NCI-H345 (cell line): ENCODE measurements around the gene CAAP1.
"Not testable (repeated sequence)": the region's sequence is repeated elsewhere in the genome, so short reads cannot be mapped to it uniquely, and the experiment has no call there.

Experiments used
- DNase-seq: peaks from one replicate; lab custom pipeline; 2025; lab: John Stamatoyannopoulos, UW

Gene CAAP1, protein sequence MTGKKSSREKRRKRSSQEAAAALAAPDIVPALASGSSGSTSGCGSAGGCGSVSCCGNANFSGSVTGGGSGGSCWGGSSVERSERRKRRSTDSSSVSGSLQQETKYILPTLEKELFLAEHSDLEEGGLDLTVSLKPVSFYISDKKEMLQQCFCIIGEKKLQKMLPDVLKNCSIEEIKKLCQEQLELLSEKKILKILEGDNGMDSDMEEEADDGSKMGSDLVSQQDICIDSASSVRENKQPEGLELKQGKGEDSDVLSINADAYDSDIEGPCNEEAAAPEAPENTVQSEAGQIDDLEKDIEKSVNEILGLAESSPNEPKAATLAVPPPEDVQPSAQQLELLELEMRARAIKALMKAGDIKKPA

GRCh38 chr9:26892251-26893029, at the start of gene CAAP1:
TSS of gene CAAP1 (minus strand) at chr9:26892802. CDS start at chr9:26892715, 87 bp downstream.
- DNase-seq: peak; percentile 96

- no peak for DNase-seq
These were observed 48.2 kb upstream of the CAAP1 start for GRCh38 chr9:26940779-26941178.

DNA sequence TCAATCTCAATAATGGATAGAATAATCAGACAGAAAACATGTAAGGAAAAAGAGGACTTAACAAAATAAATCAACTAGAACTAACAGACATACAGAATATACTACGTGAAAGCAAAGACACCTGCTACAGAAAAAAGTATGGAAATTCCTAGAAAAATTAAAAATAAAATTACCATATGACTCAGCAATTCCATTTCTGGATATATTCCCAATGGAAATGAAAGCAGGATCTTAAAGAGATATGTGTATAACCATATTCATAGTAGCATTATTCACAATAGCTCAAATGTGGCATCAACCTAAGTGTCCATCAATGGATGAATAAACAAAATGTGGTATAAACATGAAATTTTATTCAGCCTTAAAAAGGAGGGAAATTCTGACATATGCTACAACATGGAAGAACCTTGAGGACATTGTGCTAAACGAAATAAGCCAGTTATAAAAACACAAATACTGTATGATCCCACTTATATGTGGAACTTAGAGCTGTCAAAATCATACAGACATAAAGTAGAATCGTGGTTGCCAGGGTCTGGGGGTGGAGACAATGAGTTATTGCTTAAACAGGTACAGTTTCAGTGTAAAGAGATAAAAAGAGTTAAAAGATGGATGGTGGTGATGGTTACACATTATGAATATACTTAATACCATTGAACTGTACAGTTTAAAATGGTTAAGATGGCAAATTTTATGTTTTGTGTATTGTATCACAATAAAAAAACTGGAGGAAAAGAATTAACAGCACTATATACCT, 47.5 kb upstream of the CAAP1 start:
- DNase-seq: no peak

DNA sequence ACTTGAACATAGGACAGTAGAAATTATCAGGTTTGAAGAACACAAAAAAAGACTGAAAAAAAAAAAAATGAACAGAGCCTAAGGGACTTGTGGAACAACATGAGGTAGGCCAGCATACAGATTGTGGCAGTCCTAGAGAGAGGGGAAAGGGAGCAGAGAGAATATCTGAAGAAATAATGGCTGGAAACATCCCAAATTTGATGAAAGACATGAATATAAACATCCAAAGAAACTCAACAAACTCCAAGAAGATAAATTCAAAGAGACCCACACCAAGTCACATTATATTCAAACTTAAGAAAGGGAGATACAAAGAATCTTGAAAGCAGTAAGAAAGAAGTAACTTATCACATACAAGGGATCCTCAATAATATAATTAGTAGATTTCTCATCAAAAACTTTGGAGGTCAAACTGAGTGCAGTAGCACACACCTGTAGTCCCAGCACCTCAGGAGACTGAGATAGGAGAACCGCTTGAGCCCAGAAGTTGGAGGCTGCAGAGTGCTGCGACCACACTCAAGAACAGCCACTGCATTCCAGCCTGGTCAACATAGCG, 45.3 kb upstream of the CAAP1 start:
- no peak for DNase-seq

GRCh38 chr9:26935847-26936246, 43.2 kb upstream of the CAAP1 start:
- no peak for DNase-seq

- no peak for DNase-seq
These were observed 36.4 kb upstream of the CAAP1 start for GRCh38 chr9:26928902-26929495.

DNA sequence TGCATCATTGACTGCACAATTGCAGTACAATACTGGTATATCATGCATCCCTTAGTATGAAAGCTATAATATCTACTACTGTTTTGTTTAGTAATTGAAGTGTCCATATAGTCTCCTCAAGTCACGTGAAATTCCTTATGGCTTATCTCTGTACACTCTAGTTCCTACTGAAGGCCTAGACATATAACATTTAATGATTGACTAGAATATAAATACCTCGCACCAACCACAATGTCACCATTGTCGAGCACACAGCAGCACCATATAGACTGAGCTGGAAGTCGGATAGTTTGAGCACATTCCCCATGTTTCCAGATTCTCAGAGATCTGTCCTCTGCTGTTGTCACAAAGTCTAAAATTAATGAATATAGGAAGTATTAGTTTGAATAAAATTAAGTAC, 33.0 kb upstream of the CAAP1 start:
- DNase-seq: no peak

- DNase-seq: no peak
These were observed 27.1 kb upstream of the CAAP1 start for GRCh38 chr9:26919698-26920097.

DNA sequence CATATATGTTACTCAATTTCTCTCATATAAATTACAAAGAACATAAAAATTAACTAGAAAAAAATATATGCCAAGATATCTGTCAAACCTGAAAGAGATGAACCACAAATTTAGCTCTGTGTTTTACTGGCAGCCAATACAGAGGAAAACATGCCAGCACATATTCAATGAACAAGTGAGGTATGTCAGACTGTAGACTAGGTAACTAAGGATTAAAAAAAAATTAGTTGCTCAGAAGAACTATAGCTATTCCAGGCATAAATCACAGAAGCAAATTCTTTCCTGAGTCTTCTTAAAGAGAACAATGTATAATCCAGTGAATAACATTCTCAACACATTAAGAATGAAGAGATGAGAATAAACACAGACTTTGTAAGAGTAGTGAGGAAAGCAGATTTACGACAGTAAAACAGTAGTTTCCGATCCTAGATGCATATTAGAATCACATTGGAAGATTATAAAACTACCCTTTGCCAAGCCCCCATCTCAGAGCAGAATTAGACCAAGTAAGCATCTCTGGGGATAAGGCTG, 20.6 kb upstream of the CAAP1 start:
- no peak for DNase-seq

DNA sequence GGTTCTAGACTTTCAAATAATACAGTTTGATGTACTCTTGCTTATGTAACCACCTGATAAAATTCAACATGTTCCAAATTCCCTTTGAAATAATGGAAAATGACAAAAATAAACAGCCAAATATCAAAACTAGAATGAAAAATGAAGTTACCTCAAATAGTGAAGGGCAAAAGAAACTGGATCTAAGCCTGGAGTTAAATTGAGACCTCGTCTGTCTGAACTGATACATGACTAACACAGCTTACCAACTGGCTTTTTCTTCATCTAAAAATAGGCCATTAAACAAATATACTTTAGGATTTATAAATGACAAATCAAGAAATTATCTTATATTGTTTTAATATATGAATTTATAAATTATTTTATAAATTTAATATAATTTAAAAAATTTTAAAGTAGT, 12.1 kb upstream of the CAAP1 start:
- no peak for DNase-seq

DNA sequence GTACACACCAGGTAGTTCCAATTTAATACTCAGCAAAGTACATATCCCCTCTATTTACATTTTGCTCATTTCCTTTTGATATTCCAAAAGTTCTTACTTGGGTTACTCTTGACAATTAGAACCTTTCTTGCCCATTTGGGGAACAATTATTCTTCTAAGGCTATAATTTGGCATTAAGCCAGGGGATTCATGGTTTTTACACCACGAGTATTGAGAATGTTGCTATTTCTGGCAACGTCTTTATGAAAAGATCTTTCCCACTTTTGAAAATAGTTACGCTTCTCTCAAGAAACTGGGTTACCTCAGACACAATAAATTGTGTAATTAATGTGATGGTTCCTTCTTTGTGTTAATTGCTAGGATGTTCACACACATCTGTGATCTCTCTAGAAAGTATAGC, 11.5 kb upstream of the CAAP1 start:
- DNase-seq: no peak

DNA sequence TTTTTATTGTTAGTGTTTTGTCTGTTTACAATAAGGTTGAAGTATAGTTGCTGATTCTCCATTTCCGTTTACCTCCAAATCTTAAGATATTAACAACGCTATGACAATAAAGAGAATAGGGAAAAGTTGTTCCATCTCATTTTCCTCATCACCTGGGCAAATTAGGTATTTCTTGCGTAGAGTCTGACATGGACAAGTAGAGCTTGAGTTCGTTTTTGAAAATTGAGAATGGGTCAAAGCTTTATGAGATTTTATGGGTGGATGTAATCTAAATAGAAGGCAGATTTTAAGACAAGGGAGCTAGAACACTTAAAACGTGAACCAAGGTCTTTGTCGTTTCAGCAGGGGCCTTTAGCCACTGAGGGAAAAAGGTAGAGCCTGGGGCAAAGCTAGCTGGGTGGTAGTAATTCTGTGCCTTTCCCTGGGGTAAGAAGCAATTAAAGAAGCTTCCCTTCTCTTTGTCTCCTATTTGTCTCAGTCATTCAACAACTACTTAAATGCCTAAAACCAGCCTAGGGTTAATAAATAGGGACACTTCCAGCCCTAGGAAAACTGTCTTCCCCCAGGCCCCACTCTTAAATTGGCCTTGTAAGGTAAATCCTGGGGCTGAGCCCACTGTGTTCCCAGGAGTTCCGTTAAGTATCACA, 551 bp upstream of the CAAP1 start:
- no peak for DNase-seq

DNA sequence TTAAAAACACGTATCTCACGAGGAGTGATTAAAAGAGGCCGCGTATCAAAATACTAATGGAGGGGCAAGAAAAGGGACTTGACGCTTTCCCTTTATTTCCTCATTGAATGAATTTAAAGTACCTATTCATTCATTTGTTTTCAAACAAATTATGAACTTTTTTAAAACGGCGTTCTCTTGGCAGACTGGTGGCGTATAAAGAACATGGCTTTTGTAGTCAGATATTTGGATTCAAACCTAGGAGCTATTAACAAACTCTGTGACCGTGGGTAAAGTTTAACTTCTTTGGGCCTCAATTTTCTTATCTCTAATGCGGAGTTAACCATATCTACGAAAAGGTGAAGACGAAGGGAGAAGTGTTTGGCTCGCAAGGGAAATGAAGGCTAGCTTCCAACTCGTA, 876 bp downstream of the CAAP1 start:
- DNase-seq: no peak

DNA sequence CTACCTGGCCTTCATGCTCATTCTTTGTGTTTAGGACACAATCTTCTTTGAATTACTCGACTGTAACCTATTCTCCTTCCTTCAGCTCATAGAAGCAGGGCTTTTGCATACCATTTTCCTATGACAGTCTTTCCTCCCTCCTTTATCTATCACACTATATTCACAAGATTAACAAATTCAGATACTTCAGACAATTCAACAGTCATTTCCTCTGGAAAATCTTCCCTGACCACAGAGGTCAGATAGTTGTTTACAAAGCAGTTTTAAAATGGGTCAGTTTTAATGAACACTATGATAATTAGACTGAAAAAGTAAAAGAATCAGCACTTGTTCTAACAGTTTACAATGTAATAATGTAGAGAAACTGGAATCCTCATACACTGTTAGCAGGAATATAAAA, 4.3 kb downstream of the CAAP1 start:
- DNase-seq: no peak

GRCh38 chr9:26882154-26882553, 10.4 kb downstream of the CAAP1 start:
- DNase-seq: no peak

DNA sequence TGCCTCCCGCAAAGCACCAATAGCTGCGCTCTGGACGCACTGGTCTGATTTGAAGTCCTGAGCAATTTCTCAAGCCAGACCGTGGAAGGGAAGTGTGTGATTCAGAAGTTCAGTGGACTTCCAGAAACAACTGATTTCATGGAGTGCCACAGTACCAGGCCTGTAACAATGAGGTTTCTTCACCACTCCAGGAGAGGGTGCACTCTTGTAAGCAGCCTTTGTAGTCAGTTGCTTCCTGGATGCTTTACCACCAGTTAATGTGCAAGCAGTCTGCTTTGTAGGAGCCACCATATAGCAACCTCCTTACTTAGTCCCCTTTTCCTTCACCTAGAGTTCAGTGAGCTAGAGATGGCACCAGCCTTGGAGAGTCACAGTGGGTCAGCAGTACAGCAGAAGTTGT, 12.3 kb downstream of the CAAP1 start:
- no peak for DNase-seq

- DNase-seq: not testable (repeated sequence)
These were observed 17.4 kb downstream of the CAAP1 start for GRCh38 chr9:26875155-26875554.

- no peak for DNase-seq
These were observed 22.3 kb downstream of the CAAP1 start for GRCh38 chr9:26870292-26870691.

DNA sequence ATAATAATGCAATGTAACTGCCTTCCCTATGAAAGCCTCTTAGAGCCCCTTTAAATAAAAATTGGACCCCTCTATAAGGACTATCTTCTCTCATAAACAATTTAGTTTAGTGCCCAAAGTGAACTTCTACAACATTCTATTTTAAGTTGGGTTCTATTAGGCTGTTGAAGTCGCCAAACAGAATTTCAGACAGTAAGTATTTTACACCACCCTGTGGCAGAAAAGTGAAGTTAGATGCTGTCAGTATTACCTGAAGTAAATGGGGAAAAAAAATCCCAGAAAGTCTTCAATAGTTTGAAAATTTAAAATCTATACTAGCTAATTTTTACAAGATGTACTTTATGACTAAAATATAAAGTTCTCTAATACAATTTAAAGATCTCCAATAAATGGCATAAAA, 29.5 kb downstream of the CAAP1 start:
- DNase-seq: no peak

DNA sequence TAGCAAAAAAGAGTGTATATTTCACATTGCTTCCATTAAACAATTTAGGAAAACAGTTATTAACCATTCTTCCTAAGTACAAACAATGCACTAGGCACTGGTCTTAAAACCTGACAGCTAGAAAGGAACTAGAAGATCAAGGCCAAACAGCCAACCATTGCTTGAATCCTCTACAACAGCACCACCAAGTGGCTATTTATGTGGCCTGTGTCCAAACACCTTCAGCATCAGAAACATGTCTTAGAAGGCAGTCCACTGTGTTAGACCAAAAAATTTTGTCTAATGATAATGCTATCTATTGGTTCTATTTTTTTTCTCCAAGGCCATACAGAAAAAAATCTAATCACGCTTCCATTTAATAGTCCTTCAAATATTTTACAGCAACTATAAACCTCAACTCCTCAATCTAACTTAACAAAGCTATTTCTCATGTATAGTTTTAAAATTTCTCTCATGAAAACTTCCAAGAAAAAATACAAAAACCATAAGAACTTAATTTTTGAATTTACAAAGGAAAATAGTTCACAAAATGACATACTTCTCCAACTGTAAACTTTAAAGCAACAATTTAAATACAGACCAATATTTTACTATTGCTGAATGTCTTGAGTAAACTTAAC, 36.1 kb downstream of the CAAP1 start:
- DNase-seq: peak; percentile 3

GRCh38 chr9:26850995-26851394, 41.6 kb downstream of the CAAP1 start:
- DNase-seq: no peak
